Hepatocyte (in vitro differentiated cells): Measurements from ENCODE around the gene KCNRG.

ENCODE experiments used
- CTCF ChIP-seq: fragments of 200-600 bp; sonication (generic); IDR thresholded peaks from 2 replicates; pipeline ENCODE4 v1.5.1; 2016; ENCODE audit warnings: antibody characterized with exemption, mild to moderate bottlenecking; ENCODE audit not compliant: poor library complexity
- EZH2 ChIP-seq: fragments of 200-600 bp; sonication (generic); IDR thresholded peaks from 2 replicates; pipeline ENCODE4 v1.6.1; 2016; ENCODE audit warnings: antibody characterized with exemption, mild to moderate bottlenecking, borderline replicate concordance
- EZH2phosphoT487 ChIP-seq: fragments of 200-600 bp; sonication (generic); IDR thresholded peaks from one replicate; pipeline ENCODE4 v1.6.1; 2018; ENCODE audit warnings: antibody characterized with exemption, mild to moderate bottlenecking, low read depth, moderate library complexity; ENCODE audit not compliant: unreplicated experiment, severe bottlenecking

DNA sequence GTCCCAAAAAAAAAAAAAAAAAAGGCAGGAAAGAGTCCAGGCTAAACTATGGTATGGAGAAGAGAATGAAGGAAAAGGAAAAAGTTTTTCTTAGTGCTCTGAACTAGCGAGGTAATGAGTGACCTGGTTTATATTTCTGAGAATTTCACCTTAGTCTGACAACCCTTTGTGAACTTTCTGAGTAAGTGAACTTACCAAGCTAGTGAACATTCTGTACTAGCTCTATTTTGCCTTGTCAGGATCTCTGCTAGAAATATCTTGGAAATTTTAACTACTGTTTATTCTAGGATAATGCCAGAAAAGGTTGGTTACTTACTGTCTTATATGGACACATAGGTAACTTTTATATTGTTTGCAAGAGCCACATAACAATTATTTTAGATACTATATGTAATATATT, 14.0 kb upstream of the KCNRG start:
- TF ChIP-seq CTCF (no peak), EZH2phosphoT487 (no peak), EZH2 (no peak)
